ENCODE results near the gene THSD7B. TPM values are rescaled to one million over a fixed set of nuclear protein-coding genes. Genes with fewer than 3 reads are reported as not detected.

Gene THSD7B
- total and polyA plus RNA-seq, 3 donors from 2014 or later = 0.87 to 2.1 (median 1.1) TPM

DNA sequence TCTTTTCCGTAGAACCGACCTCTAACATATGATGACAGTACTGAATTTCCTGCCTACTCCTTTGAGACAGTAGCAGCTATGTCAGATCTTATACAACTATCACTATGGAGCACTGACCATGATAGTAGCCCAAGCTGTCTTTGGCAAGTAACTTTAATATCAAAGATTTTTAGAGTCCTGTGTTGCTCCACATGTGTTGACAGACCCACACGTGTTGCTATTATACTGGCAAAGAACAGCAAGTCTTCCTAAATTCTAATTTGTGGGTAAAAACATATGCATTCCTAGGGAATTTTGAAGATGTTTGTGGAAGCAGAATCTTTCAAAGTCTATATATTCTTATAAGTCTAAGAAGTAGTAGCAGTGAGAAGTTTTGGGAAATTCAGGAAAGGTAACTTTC is 953.4 kb downstream of the THSD7B start:
- no peak for TF ChIP-seq POLR2A (IDR thresholded peaks at IDR 0.05)
- TF ChIP-seq, protein P1, sequence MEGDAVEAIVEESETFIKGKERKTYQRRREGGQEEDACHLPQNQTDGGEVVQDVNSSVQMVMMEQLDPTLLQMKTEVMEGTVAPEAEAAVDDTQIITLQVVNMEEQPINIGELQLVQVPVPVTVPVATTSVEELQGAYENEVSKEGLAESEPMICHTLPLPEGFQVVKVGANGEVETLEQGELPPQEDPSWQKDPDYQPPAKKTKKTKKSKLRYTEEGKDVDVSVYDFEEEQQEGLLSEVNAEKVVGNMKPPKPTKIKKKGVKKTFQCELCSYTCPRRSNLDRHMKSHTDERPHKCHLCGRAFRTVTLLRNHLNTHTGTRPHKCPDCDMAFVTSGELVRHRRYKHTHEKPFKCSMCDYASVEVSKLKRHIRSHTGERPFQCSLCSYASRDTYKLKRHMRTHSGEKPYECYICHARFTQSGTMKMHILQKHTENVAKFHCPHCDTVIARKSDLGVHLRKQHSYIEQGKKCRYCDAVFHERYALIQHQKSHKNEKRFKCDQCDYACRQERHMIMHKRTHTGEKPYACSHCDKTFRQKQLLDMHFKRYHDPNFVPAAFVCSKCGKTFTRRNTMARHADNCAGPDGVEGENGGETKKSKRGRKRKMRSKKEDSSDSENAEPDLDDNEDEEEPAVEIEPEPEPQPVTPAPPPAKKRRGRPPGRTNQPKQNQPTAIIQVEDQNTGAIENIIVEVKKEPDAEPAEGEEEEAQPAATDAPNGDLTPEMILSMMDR (IDR thresholded peaks at IDR 0.05) = no peak
- Histone ChIP-seq H3K4me3 (no peak overlapping the region), H3K27ac (no peak overlapping the region), H3K9me3 (no peaks in the 10 kb centered on the region), H3K27me3 (no peaks in the 10 kb centered on the region), H3K36me3 (ENCODE audit: low read depth, missing control alignments) (no peaks in the 10 kb centered on the region), H3K4me1 (no peaks in the 10 kb centered on the region)
- WGBS, 2 donors = 96% methylated on average over 3 of the region's 3 CpGs
- DNase-seq = no peak
- intact Hi-C loops (cut with DNase I; ENCODE audit: low total_unique reads) = no loop called here

DNA sequence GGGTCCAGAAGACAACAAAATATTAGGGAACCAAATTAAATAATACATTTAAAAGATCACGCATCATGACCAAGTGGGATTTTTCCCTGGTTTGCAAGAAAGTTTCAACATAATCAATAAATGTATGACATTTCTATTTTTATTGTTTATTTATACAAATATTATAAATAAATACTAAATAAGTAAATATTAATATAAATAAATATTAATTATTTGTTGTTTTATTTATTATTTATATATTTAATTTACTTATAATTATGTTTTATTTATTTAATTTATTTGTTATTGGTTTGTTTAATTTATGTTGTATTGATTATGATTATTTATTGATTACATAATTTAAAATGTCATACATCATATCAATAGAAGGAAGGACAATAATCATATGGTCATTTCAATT is 956.4 kb downstream of the THSD7B start:
- H3K4me3 ChIP-seq = no peak overlapping the region
- H3K9me3 ChIP-seq = no peaks in the 10 kb centered on the region
- H3K27me3 ChIP-seq = no peaks in the 10 kb centered on the region
- H3K27ac ChIP-seq = no peak overlapping the region
- no peak for DNase-seq
- WGBS, 2 donors = 96 to 97% methylated on average over 1 of the region's 1 CpG
- no peak for TF ChIP-seq POLR2A (IDR thresholded peaks at IDR 0.05)
- TF ChIP-seq, protein P1 (IDR thresholded peaks at IDR 0.05) = no peak
- H3K4me1 ChIP-seq = no peaks in the 10 kb centered on the region
- no peaks in the 10 kb centered on the region for H3K36me3 ChIP-seq (ENCODE audit: low read depth, missing control alignments)
- intact Hi-C loops (cut with DNase I; ENCODE audit: low total_unique reads) = no loop called here

DNA sequence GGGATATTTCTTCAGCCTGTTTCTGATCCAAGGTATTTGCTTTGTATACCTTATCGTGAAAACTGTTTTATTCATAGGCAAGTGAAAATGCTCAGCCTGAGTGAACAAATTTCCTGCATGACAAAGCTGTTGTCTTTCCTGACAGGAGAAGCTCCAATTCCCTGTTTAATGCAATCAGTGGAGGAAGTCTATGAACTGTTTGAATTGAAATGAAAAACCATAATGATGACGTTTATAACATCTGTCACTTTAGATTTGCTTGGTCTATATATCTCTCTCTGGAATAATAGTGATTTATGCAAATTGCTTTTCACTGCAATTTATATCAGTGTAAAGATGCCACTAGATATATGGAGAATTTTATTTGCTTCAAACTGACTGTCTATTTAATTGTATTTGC is 959.6 kb downstream of the THSD7B start:
- H3K36me3 ChIP-seq (ENCODE audit: low read depth, missing control alignments) = no peaks in the 10 kb centered on the region
- TF ChIP-seq POLR2A (IDR thresholded peaks at IDR 0.05) = no peak
- TF ChIP-seq, protein P1 (IDR thresholded peaks at IDR 0.05) = no peak
- 83 to 84% methylated on average over 2 of the region's 2 CpGs for WGBS, 2 donors
- no peaks in the 10 kb centered on the region for H3K4me1 ChIP-seq
- H3K27me3 ChIP-seq = no peaks in the 10 kb centered on the region
- intact Hi-C loops (cut with DNase I; ENCODE audit: low total_unique reads) = no loop called here
- H3K27ac ChIP-seq = no peak overlapping the region
- no peaks in the 10 kb centered on the region for H3K9me3 ChIP-seq
- DNase-seq = no peak
- H3K4me3 ChIP-seq = no peak overlapping the region

Small RNA genes within 50 kb of the gene (small RNA-seq; reads per million reads assigned to genes)
- 0 reads per million in 2 donors for gene RF00019
- gene RNA5SP105 = 0 reads per million in 2 donors
